Mesendoderm (in vitro differentiated cells): ENCODE results near the gene ABCB4.

Experiments used
- DNase-seq: peaks from one replicate; pipeline ENCODE4 v3.0.0; 2013
- H2AK5ac ChIP-seq: 2 replicates; pipeline ENCODE4 v1.6.1; 2013; ENCODE audit warnings: low read length, inconsistent platforms
- H2BK120ac ChIP-seq: 2 replicates; pipeline ENCODE4 v1.6.1; 2013; ENCODE audit warnings: low read depth, mild to moderate bottlenecking, low read length, moderate library complexity, mixed read lengths
- H2BK15ac ChIP-seq: replicated peaks from 2 replicates; pipeline ENCODE4 v1.6.1; 2013; ENCODE audit warnings: low read depth, mild to moderate bottlenecking, moderate library complexity
- H2BK5ac ChIP-seq: 2 replicates; pipeline ENCODE4 v1.6.1; 2013; ENCODE audit warnings: low read length, inconsistent platforms
- H3K18ac ChIP-seq: 2 replicates; pipeline ENCODE4 v1.6.1; 2013; ENCODE audit warnings: mild to moderate bottlenecking, low read length, mixed read lengths
- H3K23ac ChIP-seq: one replicate; pipeline ENCODE4 v1.6.1; 2013; ENCODE audit warnings: low read length
- H3K27ac ChIP-seq: 2 replicates; pipeline ENCODE4 v1.5.1; 2013; ENCODE audit warnings: low read depth, mild to moderate bottlenecking, inconsistent platforms, low read length, moderate library complexity
- H3K27me3 ChIP-seq: 2 replicates; pipeline ENCODE4 v1.6.1; 2013; ENCODE audit warnings: low read length, control low read depth, mild to moderate bottlenecking, inconsistent platforms; ENCODE audit not compliant: insufficient read depth, poor library complexity
- H3K36me3 ChIP-seq: 2 replicates; pipeline ENCODE4 v1.6.1; 2013; ENCODE audit warnings: low read length, inconsistent platforms; ENCODE audit not compliant: control insufficient read depth, insufficient read depth
- H3K4ac ChIP-seq: one replicate; pipeline ENCODE4 v1.6.1; 2013; ENCODE audit warnings: low read depth, mild to moderate bottlenecking, low read length, moderate library complexity
- H3K4me1 ChIP-seq: 2 replicates; pipeline ENCODE4 v1.6.1; 2013; ENCODE audit warnings: low read depth, low read length, inconsistent platforms; ENCODE audit not compliant: control insufficient read depth
- H3K4me2 ChIP-seq: 2 replicates; pipeline ENCODE4 v1.6.1; 2013; ENCODE audit warnings: low read length
- H3K4me3 ChIP-seq: 2 replicates; pipeline ENCODE4 v1.5.1; 2013; ENCODE audit warnings: mild to moderate bottlenecking, low read length
- H3K56ac ChIP-seq: one replicate; pipeline ENCODE4 v1.6.1; 2013; ENCODE audit warnings: low read length
- H3K79me1 ChIP-seq: 2 replicates; pipeline ENCODE4 v1.6.1; 2013; ENCODE audit warnings: low read length, inconsistent platforms
- H3K79me2 ChIP-seq: 2 replicates; pipeline ENCODE4 v1.6.1; 2013; ENCODE audit warnings: mild to moderate bottlenecking, low read length; ENCODE audit not compliant: control insufficient read depth, insufficient read depth
- H3K9ac ChIP-seq: 2 replicates; pipeline ENCODE4 v1.6.1; 2013; ENCODE audit warnings: low read length, inconsistent platforms
- H4K5ac ChIP-seq: one replicate; pipeline ENCODE4 v1.6.1; 2013; ENCODE audit warnings: low read length
- H4K8ac ChIP-seq: one replicate; pipeline ENCODE4 v1.6.1; 2013; ENCODE audit warnings: low read depth, mild to moderate bottlenecking, control low read depth, low read length, moderate library complexity
- WGBS: extraction: QIAGEN DNeasy Blood & Tissue Kit; methylation state at CpG from one replicate; pipeline ENCODE4 v1.1.7; 2013; ENCODE audit warnings: low lambda C conversion rate, missing lambda C conversion rate; ENCODE audit not compliant: insufficient coverage; ENCODE audit errors: extremely low coverage; 5-methylcytosine and 5-hydroxymethylcytosine counted together

ABCB4 gene

GRCh38 chr7:87416682-87417587, 58.5 kb downstream of the ABCB4 start:
- no peak overlapping the region for H3K4ac ChIP-seq
- no peak overlapping the region for H3K4me3 ChIP-seq
- H3K56ac ChIP-seq: no peak overlapping the region
- no peak overlapping the region for H2AK5ac ChIP-seq
- no peaks in the 10 kb centered on the region for H3K4me1 ChIP-seq
- no peak overlapping the region for H4K8ac ChIP-seq
- no peak overlapping the region for H3K18ac ChIP-seq
- H2BK15ac ChIP-seq: no peak overlapping the region
- H3K23ac ChIP-seq: no peak overlapping the region
- no peaks in the 10 kb centered on the region for H3K79me2 ChIP-seq
- H3K27me3 ChIP-seq: no peaks in the 10 kb centered on the region
- peak; percentile 69 for DNase-seq
- no peaks in the 10 kb centered on the region for H3K79me1 ChIP-seq
- no peak overlapping the region for H4K5ac ChIP-seq
- no peak overlapping the region for H2BK120ac ChIP-seq
- H3K9ac ChIP-seq: no peak overlapping the region
- H3K36me3 ChIP-seq: no peaks in the 10 kb centered on the region
- H3K27ac ChIP-seq: no peak overlapping the region
- no CpG with 5 or more reads among the region's 5 CpGs for WGBS
- H2BK5ac ChIP-seq: no peak overlapping the region
- H3K4me2 ChIP-seq: no peak overlapping the region

GRCh38 chr7:87414794-87415188, 60.7 kb downstream of the ABCB4 start:
- Histone ChIP-seq H3K79me1 (no peaks in the 10 kb centered on the region), H2AK5ac (no peak overlapping the region), H3K23ac (no peak overlapping the region), H3K4me2 (no peak overlapping the region), H2BK120ac (no peak overlapping the region), H3K27me3 (no peaks in the 10 kb centered on the region), H3K4me1 (peaks cover 2% of the 10 kb centered on the region), H3K18ac (no peak overlapping the region), H4K5ac (no peak overlapping the region), H2BK15ac (no peak overlapping the region), H3K36me3 (no peaks in the 10 kb centered on the region), H2BK5ac (no peak overlapping the region), H3K56ac (peak overlapping the region; percentile 17), H3K4ac (peak overlapping the region; percentile 52), H3K79me2 (no peaks in the 10 kb centered on the region), H3K27ac (no peak overlapping the region), H3K4me3 (no peak overlapping the region), H3K9ac (no peak overlapping the region), H4K8ac (no peak overlapping the region)
- WGBS: no CpG with 5 or more reads among the region's 2 CpGs
- DNase-seq: peak; percentile 15

GRCh38 chr7:87413951-87414793, 61.3 kb downstream of the ABCB4 start:
- Histone ChIP-seq H3K23ac (no peak overlapping the region), H2BK5ac (no peak overlapping the region), H3K79me2 (no peaks in the 10 kb centered on the region), H3K36me3 (no peaks in the 10 kb centered on the region), H4K5ac (no peak overlapping the region), H2AK5ac (no peak overlapping the region), H3K4me2 (no peak overlapping the region), H4K8ac (no peak overlapping the region), H2BK120ac (no peak overlapping the region), H3K4me1 (peaks cover 2% of the 10 kb centered on the region), H3K27me3 (no peaks in the 10 kb centered on the region), H3K18ac (no peak overlapping the region), H2BK15ac (no peak overlapping the region), H3K4ac (no peak overlapping the region), H3K79me1 (no peaks in the 10 kb centered on the region), H3K56ac (no peak overlapping the region), H3K4me3 (no peak overlapping the region), H3K9ac (no peak overlapping the region), H3K27ac (no peak overlapping the region)
- WGBS: no CpG with 5 or more reads among the region's 4 CpGs
- DNase-seq: no peak

GRCh38 chr7:87413029-87413428, 62.5 kb downstream of the ABCB4 start:
- H4K8ac ChIP-seq: no peak overlapping the region
- H2BK120ac ChIP-seq: no peak overlapping the region
- no peak overlapping the region for H2BK5ac ChIP-seq
- H3K79me2 ChIP-seq: no peaks in the 10 kb centered on the region
- no peak overlapping the region for H3K9ac ChIP-seq
- no peak overlapping the region for H4K5ac ChIP-seq
- peaks cover 2% of the 10 kb centered on the region for H3K4me1 ChIP-seq
- no CpG with 5 or more reads among the region's 1 CpG for WGBS
- no peak overlapping the region for H3K4me3 ChIP-seq
- H3K4me2 ChIP-seq: no peak overlapping the region
- no peaks in the 10 kb centered on the region for H3K79me1 ChIP-seq
- H2BK15ac ChIP-seq: no peak overlapping the region
- DNase-seq: no peak
- no peak overlapping the region for H3K56ac ChIP-seq
- no peak overlapping the region for H3K4ac ChIP-seq
- H2AK5ac ChIP-seq: no peak overlapping the region
- H3K27ac ChIP-seq: no peak overlapping the region
- no peak overlapping the region for H3K23ac ChIP-seq
- H3K27me3 ChIP-seq: no peaks in the 10 kb centered on the region
- H3K36me3 ChIP-seq: no peaks in the 10 kb centered on the region
- no peak overlapping the region for H3K18ac ChIP-seq

- Histone ChIP-seq H3K23ac (no peak overlapping the region), H3K4me3 (no peak overlapping the region), H3K18ac (no peak overlapping the region), H3K4ac (no peak overlapping the region), H3K36me3 (no peaks in the 10 kb centered on the region), H2AK5ac (no peak overlapping the region), H3K79me2 (no peaks in the 10 kb centered on the region), H3K56ac (no peak overlapping the region), H3K79me1 (no peaks in the 10 kb centered on the region), H3K4me1 (peaks cover 2% of the 10 kb centered on the region), H3K4me2 (no peak overlapping the region), H2BK120ac (no peak overlapping the region), H3K9ac (no peak overlapping the region), H3K27ac (no peak overlapping the region), H4K8ac (no peak overlapping the region), H4K5ac (no peak overlapping the region), H2BK5ac (peak overlapping the region; percentile 48), H3K27me3 (no peaks in the 10 kb centered on the region), H2BK15ac (no peak overlapping the region)
- DNase-seq: peak; percentile 49
- WGBS: no CpG with 5 or more reads among the region's 1 CpG
Measured at GRCh38 chr7:87411186-87411585, 64.3 kb downstream of the ABCB4 start.
